HG02943 (cell line): ENCODE results near the gene UBE2F.

ENCODE experiments used
- ATAC-seq: cut with Tn5 transposase; IDR thresholded peaks from one replicate; pipeline ENCODE4 v1.9.1; 2021; ENCODE audit warnings: mild to moderate bottlenecking, low read depth, moderate library complexity; ENCODE audit not compliant: unreplicated experiment

Gene UBE2F

GRCh38 chr2:237966565-237967462 is at the start of gene UBE2F:
Gene UBE2F, plus strand, starts transcription at chr2:237967014. Its CDS starts 6,094 bp downstream, at chr2:237973108.
- ATAC-seq = peak; percentile 91

- no peak for ATAC-seq
Observed at GRCh38 chr2:237917696-237918374, 49.0 kb upstream of the UBE2F start.

GRCh38 chr2:237919593-237919992 is 47.2 kb upstream of the UBE2F start:
- ATAC-seq = no peak

GRCh38 chr2:237920673-237921072 is 46.1 kb upstream of the UBE2F start:
- no peak for ATAC-seq

GRCh38 chr2:237921967-237922492 is 44.8 kb upstream of the UBE2F start:
- no peak for ATAC-seq

- no peak for ATAC-seq
Observed at GRCh38 chr2:237922641-237923361, 44.0 kb upstream of the UBE2F start.

DNA sequence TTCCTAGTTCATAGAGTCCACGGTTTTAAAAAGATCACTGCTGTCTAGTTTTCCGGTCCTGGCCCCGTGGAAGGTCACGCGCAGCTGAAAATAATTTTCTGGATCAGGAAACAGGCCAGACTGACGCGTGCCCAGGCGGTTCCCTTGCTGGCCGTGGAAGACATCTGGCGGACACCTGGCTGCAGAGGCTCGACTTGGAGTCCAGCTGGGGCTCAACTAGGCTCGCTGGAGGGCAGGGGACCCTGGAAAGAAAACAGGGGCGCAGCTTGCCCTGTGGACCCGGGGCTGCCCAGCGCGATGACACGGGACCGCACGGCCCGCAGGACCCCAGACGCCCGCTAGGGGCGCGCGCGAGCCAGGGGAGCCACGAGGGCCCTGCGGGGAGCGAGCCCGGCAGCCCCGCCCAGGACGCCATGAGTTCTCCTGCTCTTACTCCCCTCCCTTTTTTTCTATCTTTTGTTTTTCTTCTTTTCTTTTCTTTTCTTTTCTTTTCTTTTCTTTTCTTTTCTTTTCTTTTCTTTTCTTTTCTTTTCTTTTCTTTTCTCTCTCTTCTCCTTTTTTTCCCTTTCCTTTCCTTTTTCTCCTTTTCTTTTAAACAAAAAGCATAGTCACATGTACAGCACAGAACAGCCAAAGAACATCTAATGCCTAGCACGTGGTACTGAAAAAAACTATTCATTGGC is 43.2 kb upstream of the UBE2F start:
- ATAC-seq = no peak

DNA sequence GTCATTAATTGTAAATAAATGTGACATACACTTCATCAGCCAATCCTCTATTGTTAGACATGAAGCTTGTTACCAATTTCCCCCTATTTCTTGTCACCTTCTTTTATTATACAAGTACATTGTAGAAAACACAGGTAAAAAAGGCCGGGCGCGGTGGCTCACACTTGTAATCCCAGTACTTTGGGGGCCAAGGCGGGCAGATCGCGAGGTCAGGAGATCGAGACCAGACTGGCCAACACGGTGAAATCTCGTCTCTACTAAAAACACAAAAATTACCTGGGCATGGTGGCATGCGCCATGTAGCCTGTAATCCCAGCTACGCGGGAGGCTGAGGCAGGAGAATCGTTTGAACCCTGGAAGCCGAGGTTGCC is 42.7 kb upstream of the UBE2F start:
- ATAC-seq = no peak

DNA sequence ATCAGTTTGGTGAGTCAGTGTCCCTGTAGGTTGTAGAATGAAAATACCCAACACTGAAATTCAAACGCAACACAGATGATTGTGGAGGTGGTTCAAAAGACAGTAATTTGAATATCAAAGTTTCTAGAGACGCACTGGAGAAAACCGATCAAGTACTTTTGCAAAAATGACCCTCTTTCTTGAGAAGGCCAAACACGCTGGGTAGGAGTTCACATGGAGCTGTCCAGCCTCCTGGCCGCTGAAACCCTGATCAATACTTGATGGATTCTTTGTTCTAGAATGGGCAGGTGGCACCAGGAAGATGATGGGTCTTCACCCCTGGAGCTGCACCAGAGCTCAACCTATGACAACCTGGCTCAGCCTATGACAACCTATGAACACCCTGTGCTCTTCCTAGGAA is 39.7 kb upstream of the UBE2F start:
- no peak for ATAC-seq

DNA sequence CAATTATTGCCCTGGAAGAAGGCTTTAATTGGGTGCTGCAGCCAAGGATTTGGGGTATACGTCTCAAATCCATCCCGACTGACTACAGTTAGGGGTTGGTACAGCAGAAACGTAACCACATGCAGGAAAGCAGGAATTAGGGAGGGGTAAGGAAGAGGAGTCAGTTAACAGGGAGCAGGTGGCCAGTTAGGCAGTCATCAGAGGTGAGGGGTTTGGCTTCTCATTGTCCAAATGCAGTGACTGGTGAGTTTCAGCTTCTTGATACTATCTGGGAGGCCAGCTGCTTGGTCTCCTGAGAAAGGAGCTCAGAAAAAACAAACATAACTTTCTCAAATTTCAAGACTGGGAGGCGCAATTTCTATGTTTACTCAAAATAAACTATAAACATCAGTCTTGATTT is 38.8 kb upstream of the UBE2F start:
- ATAC-seq = no peak

- no peak for ATAC-seq
Observed at GRCh38 chr2:237929979-237930378, 36.8 kb upstream of the UBE2F start.

GRCh38 chr2:237931205-237931721 is 35.6 kb upstream of the UBE2F start:
- no peak for ATAC-seq

- ATAC-seq = no peak
Observed at GRCh38 chr2:237932731-237933131, 34.1 kb upstream of the UBE2F start.

- no peak for ATAC-seq
Observed at GRCh38 chr2:237934186-237934585, 32.6 kb upstream of the UBE2F start.

DNA sequence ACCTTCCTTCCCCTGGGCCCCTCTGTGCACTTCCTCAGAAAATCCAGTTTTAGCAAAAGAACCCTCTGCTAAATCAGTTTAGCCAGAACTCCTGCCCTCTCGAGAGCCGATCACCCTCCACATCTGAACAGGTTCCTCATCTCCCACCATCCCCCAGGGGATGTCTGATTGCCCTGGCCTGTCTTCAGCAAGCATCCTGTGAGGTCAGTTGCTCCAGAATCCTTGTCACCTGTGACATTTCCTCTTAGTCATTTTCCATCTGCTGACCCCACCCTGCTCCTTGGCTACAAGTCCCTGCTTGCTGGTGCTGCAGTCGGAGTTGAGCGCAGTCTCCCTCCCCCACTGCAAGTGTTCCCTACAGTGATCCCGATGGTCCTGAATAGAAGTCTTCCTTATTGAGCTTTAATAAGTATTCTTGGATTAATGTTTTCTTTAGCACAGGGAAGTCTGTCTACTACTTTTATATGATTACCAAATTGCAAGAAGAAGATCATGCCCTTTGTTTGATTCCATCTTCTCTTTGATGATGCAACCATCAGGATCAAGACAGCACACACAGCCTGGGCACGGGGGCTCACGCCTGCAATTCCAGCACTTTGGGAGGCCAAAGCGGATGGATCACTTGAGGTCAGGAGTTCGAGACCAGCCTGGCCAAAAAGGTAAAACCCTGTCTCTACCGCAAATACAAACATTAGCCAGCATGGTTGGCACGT is 30.9 kb upstream of the UBE2F start:
- no peak for ATAC-seq

DNA sequence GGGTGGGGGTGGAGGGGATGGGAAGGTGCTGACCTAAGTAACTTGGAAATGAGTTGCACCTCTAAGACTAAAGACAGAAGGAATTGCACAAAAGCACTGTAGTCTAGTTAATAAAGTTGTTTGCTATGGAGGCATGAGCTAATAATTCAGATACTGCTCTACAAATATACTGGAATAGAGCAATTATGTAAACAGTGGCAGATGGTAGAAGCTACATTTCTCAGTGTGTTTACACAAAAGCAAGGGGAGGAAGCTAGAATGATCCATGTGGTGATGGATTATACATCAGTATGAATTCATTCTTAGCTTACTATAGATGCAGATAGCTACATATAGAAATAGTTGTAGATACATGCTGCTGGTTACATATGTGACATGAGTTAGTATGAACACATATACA is 27.6 kb upstream of the UBE2F start:
- no peak for ATAC-seq

DNA sequence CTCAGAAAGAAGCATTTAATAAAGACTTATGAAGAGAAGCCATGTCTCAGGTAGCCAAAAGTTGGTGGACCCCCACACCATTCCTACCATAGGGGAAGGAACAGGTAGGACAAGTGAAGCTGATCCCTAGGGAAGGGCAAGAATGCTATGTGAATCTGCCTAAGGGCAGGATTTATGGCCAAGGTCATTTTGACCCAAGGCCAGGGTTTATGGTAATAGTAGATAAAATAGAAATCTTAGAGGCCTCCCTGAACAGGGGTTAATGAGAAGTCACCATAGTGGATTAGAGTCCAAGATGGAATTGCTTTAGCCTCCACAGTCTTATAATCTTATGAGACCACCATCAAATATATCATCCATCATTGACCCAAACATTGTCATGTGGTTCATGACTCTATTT is 26.0 kb upstream of the UBE2F start:
- ATAC-seq = no peak

GRCh38 chr2:237941239-237941638 is 25.6 kb upstream of the UBE2F start:
- no peak for ATAC-seq

DNA sequence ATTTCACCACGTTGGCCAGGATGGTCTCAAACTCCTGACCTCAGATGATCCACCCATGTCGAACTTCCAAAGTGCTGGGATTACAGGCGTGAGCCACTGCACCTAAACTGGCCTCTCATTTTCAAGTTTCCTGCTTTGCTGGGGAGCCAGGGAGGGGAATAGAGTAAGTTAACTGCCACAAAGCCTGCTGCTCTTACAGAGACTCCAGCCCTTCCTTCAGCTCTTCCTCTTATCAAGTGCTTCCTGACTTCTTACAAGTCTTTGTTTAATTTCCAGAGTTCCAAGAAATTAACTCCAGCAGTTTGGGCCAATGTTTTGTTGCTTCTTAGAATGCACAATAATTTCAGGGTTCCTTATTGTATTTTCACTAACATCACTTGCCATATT is 24.3 kb upstream of the UBE2F start:
- ATAC-seq = no peak
